Measurements from ENCODE around the gene XRCC5.
A peak's percentile ranks its signal among the peaks of the same experiment; 100 is the strongest.

The XRCC5 gene

DNA sequence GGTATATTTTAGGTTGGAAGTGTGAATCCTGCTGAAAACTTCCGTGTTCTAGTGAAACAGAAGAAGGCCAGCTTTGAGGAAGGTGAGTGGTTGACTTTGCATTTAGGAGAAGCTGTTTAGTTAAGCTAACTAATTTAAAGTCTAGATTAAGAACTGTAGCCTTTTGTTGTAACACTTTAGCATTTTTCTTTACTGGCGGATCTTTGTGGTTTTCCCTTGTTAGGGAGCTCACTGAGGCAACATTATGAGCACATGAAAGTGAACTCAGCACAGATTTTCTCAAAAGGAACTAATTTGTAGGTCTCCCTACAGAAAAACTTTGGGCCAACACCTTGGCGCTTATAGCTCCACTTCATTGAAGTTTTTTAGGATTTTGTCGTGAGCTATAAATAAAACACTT, 52.8 kb downstream of the XRCC5 start:
- no peak for DNase-seq

DNA sequence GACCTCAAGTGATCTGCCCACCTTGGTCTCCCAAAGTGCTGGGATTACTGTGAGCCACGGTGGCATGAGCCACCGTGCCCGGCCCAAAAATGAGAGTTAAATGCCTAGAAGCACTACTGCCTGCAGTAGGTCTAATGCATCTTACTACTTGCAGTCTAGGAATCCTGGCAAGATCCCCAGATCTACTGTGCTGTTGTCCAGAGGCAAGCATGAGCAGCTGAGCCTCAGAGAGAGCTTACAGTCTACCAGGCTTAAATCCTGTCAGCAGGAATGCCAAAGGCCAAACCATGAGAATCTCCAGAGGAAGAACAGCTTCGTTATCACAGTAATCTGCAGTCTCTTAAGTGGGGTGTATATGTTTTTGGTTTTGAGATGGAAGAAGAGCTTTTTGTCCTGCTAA, 54.4 kb downstream of the XRCC5 start:
- no peak for DNase-seq

DNA sequence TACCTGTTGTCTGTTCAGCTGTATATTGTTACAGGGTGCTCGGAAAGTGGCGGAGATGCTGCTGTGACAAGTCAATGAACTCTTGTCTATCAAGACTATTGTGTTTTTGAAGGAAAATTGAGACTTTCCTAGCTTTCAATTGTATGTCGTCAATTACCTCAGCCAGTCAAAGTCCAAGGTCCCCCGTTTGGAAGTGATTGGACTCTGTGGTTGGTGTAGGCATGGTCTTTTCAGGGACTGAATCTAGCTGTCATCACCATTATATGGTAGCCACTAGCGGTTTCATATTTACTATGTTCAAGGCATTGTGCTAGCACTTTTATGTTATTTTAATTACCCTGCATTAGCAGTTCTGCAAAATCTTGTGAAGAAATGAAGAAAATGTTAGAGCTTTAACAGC, 54.9 kb downstream of the XRCC5 start:
- DNase-seq, result no peak

DNA sequence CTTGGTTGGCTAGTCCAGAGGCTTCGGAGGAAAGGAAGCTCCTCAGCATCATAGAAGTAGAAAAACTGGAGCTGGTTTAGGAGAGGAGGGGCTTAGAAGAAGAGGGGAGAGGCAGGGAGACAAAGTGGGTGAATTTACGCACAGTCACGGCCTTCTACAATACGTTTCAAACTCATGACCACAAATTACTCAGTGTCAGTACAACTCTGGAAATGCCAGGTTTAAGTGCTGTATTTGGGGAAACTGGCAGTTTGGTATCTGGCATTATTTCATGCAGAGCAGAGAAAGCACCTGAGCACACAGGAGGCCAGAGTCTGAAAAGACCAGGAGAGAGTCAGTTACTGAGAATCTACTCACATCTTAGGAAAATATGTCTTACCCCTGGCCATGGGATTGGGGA, 55.4 kb downstream of the XRCC5 start:
- DNase-seq, result no peak

DNA sequence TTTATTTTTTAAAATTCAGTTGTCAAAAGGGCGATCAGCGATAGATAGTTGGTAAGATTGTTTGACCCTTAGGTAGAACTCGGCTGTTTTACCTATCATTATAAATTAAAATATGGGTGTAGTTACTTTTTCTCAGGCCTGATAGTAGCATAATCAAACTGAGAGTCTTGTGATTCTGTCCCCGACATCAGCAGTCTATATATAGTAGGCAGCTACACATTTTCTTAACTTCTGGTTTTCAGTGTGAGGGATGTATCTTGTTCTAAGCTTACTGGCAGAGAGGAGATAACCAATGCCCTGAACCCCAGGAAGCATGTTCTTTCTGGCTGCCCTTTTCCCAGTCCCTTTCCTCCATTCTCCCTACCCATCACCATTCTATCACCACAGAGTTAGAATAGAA, 56.6 kb downstream of the XRCC5 start:
- no peak for DNase-seq

DNA sequence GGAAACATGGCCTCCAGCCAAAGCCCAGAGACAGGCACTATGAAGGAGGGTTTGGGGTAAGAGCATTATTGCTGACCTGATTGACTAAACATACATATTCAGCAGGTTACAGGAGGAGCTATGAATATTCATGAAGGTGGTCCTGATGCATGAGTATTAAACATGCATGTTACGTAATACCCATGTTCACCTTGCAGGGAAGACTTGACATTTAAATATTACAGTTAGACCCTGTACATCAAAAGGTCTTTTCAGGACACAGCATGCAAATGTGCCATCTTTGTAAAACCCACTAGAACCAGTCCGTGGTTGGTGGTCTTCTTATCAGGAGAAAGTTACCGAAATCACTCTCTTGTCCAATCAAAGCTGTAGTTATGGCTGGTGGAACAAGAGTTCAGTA, 59.9 kb downstream of the XRCC5 start:
- DNase-seq, result peak; percentile 21 to 44

DNA sequence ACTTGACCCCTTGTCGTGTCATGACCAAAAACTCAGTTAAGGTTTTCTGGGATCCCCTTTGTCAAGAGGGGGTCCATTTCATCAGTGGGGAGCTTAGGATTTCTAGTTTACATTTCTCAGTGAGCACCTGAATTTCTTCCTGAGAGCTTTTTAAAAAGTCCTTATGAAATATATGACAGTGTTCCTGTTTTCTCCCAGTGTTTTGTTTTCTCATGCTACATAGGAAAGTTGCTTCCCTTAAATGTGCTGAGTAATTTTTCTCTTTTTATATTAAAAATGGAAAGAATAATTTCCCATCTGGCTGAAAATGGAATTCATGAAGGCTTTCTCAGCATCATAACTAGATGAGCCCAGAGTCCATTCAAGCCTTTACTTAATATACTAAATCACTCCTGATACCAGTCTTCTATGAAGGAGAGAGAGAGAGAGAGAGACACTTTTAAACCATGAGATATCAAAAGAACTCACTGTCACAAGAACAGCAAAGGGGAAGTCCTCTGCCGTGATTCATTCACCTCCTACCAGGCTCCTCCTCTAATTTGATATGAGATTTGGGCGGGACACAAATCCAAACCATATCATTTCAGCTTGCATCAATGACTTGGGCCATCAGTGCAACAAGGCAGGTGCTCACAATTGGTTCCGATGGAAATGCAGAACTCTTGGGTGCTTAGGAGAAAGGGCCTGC, 61.1 kb downstream of the XRCC5 start:
- no peak for DNase-seq

DNA sequence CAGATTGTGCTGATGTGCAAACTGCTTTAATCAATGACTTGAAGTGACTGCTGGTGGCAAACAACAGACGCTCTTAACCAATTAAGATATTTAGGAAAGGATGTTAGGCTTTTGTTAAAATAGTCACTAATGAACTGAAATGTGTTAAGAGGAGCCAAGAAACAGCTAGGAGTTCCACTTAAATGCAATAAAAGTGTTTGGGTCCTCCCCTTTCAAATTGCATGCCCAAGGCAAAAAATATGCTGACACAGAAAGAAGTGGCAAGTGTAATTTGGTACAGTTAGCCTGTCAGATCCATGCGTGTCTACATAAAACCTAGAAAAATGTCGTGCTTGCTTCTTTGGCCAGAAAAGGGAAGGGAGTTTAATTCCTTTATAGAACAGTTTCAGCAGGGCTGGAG, 61.9 kb downstream of the XRCC5 start:
- DNase-seq, result no peak

DNA sequence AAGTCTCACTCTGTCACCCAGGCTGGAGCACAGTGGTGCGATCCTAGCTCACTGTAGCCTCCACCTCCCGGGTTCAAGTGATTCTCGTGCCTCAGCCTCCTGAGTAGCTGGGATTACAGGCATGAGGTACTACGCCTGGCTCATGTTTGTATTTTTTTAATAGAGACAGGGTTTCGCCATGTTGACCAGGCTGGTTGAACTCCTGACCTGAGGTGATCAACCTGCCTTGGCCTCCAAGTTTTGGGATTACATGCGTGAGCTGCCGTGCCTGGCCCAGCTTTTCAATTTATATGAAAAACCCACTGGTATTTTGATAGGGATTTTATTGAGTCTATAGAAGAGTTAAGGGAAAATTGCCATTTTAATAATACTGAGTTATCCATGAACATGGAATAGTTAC, 63.3 kb downstream of the XRCC5 start:
- DNase-seq, result no peak

DNA sequence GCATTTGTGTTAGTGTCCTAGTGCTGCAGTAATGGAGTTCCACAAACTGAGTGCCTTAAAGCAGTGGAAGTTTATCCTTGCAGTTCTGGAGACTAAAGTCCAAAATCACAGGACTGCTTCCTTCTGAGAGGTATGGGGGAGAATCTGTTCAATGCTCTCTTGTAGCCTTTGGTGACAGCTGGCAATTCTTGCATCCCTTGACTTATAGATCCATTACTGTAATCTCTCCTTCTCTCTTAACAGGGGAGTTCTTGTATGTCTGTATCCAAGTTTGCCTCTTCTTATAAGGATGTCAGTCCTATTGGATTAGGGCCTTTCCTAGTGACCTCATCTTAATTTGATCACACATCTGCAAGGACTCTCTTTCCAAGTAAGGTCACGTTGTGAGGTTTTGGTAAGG, 69.9 kb downstream of the XRCC5 start:
- DNase-seq, result no peak

DNA sequence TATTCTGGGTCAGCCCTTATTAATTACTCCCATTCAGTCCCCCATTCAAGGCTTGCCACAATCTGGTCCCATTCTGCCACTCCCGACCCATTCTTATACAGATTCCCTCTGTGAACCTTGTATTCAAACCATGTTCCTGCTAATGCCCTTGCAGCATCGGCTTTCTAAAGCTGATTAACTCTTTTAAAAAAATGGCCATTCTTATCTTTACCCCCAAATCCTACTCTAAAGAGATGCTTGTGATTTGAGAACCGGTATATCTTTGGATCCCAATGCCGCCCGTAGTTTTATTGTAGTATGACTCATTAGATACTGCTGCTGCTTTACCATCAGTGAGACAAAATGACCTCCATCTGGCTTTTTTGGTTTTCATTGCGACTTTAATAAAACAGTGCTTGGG, 72.2 kb downstream of the XRCC5 start:
- no peak for DNase-seq

DNA sequence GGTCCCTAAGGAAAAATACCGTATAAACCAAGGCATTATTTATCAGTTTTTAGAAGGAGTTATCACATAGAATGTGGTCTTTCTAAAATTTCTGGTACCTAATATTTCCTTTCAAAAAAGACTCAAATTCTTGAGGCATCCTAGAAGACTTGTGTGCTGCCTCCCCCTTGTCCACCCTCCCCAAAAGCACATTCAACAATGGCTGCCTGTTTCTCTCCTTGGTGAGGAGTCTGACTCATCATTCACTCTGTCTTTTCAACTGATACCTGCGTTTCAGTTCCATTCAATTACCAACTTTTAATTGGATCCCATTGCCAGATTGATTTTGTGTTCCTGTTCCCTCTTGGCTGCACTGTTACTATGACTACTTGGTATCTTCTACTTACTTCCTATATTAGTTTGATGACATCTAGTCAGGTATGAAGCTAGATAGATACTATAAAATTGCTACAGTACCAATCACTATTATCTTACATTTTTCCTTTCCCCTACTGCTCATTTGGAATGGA, 72.9 kb downstream of the XRCC5 start:
- DNase-seq, result no peak

DNA sequence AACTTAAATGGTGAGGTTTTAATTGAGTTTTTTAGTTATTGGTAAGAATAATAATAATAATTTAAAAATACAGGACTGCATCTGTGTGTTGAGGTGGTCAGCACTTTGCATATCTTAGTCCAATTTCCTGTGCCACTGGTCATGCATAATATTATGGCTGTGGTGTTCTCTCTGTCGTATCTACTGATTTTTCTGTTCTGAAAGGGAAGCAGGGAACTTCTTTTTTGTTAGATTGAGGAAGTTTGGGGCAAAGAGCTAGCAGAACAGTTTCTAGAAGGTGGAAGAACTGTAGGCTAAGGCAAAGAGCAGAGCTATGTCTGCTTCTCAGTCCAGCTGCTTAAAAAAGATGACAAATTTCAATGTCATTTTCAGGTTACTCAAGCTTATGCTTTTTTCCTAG, 74.3 kb downstream of the XRCC5 start:
- no peak for DNase-seq

DNA sequence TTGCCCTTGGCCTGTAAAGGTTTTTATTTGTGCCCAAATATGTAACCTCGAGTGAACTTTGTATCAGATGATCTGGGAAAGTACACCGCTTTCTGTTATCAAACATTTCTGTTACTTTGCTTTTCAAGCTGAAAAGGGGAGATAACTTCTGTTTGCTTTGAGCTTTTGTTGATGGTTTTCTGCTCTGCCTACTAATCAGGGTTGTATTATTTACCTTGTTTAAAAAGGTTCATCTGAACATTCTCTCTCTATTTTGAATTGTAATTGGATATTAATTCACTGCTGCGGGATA, 79.4 kb downstream of the XRCC5 start:
- DNase-seq, result no peak

DNA sequence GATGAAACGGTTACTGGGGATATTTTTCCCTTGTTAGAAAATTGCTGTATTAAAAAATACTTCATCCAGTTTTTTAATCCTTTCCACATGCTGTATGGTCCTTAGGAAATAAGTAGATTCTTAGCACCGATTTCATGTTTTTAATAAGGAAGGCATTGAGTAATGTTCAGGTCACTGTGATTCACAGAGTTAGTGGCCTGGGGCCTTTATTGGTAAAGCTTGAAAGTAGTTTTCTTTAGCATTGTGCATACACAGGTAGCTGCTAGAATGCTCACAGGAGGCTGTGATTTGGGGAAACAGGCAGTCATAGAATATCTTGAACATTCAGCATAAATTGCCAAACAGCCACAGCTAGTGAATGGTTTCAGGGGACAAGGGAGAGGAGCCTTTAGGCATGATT, 79.8 kb downstream of the XRCC5 start:
- no peak for DNase-seq

DNA sequence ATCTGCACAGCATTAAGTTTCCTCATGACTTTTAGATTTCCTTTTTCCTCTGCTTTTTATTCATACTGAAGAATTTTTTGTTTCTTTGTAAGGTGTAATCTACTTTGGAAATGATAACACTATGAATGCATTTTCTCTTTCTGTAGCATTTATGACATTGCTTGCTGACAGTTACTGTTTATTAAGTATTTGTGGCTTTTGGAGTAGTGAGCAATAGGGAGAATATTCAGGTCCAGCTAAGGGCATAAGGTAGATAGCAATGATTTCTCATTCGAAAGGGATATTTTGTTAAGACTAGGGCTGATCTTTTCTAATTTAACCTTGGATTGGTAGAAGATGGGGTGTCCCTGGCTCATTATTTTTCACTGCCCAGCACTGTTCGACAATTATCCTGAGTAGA, 80.3 kb downstream of the XRCC5 start:
- no peak for DNase-seq

DNA sequence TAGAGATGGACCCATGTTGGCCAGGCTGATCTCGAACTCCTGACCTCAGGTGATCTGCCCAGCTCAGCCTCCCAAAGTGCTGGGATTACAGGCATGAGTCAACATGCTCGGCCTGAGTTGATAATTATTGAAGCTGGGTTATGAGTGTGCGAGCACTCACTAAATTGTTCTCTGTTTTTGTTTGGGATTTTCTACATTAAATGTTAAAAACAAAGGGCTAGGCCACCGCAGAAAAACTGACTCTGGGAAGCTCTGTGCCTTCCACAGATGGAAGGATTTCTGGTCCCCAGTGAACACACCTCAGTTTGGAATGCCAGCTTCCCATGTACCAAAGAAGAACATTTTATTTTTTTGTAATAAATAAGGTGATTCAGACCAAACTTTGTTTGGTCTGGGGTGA, 83.0 kb downstream of the XRCC5 start:
- DNase-seq, result no peak

DNA sequence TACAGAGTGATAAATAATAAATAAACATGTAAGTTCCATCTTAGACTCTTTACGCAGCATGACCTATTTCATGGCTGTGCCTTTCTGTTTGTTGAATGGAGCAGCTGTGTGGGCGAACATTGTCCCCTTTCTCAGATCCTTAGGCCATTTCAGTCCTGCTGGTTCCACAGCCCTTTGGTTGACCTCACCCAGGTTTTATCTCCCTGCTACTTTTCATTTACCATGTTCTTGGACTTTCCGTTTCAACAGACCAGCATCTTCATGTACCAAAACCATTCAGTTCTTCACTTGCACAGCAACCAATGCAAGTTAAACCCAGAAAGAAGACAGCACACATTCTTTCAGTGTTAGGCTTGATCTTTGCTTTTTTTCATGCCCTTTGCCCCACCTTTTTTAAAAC, 83.8 kb downstream of the XRCC5 start:
- no peak for DNase-seq

DNA sequence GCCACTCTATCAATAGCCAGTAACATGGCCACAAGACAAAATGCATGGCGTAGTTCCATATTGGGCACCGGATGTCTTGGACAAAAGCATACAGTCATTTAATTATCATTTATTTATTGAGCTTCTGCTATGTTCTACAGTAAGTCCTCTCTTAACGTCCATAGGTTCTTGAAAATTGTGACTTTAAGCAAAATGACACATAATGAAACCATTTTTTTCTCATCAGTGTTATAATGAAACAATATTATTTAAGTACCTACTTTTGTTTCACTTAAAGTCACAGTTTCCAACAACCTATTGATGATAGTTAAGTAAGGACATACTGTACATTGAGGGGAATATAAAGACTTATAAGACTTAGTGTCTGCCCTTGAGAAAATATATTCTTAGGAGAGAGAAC, 84.9 kb downstream of the XRCC5 start:
- DNase-seq, result no peak

DNA sequence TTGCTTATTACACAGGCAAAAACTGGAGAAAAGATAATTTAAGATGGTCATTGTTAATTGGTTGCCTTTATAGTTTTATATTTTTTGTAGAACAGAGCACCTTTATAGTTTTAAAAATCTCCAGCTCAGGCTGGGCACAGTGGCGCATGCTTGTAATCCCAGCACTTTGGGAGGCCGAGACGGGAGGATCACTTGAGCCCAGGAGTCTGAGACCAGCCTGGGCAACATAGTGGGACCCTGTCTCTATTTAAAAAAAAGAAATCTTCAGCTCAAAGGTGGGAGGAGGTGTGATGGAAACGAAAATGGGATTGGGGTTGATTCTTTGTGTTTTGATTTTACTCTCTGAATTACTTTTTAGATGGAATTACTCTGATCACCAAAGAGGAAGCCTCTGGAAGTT, 85.4 kb downstream of the XRCC5 start:
- DNase-seq, result no peak

DNA sequence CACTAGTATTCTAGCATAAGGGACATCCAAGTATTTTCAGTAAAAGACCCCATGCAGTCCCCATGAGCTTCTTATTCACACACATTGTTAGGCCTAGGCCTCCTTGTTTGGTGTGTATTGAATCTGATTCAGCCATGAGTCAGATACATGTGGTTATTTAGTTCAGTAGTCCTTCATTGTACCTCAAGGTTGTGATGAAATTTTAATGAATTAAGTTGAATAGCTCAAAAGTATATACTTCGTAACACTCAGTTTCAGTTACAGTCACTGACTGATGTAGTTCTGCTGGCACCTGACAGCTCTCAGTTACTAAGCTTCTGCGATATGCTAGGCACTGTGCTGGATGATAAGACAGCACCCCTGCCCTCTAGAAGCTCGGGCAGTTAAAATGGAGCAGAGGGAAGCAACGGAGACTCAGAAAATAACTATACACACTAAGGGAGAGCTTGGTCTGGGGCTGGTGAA, 86.4 kb downstream of the XRCC5 start:
- no peak for DNase-seq

DNA sequence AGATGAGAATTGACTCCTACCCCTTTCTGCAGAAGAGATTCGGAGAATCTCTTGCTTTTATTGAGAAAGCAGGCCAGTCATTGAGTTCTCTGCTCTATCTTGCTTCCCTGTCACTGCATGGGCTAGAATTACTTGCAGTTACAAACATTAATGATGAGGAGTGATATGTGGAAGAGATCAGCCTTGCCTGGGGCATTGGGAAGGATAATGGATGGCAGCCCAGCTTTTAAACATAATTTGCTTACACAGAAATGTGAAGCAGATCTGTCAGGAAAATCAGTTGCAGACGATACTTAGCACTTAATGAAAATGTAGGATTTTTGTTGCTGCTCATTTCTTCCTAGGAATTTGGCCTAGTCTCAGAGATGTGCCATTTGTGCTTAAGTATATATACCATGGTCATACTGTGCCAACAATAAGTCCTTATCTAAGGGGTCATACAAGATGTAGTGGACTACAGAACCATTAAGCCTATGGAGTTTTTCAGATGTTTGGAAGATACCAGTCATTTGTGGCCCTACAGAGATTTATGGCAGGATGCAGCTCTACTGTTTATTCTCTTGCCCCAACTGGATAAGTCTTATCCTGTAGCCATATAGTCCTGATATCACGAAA, 92.7 kb downstream of the XRCC5 start:
- no peak for DNase-seq

DNA sequence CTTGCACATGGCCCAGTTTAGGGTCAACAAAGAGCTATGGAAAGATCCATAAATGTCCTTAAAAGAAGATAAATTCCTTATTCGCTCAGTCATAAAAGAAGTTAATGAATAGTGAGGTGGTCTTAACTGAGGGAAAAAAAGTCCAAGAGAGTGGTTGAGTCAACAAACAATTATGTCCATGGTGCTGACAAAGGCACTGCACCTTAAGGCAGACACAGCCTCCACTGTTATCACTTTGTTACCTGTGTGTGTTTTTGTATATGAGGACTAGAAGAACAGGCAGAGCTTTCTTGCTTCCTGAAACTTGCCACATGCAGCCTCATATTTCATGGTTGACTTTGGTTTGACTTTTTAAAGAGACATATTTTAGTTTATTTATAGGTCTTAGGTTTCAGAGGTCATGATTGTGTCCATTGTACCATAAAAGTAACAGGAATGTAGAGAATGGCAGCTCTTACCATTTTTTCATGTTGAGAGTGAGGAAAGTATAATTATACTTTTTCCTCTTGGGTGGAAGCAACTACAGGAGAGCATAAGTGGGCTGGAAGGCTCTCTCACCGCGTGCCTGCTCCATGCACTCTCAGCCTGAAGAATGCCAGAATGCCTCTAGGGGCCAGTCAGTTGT, 93.6 kb downstream of the XRCC5 start:
- no peak for DNase-seq

DNA sequence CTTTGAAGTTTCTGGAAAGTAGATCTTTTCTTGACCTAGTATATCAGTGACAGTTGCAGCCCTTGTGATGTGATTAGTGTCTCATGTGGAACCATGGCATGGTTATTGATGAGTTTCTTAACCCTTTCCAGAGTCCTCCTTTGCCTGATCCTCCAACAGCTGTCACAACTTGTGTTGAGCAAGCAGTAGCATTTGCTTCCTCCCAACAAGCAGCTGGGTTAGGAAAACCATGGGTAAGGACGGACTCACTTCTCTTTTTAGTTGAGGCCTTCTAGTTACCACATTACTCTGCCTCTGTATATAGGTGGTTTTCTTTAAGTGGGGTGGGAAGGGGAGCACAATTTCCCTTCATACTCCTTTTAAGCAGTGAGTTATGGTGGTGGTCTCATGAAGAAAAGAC, 96.3 kb downstream of the XRCC5 start:
- no peak for DNase-seq

Data from NCI-H526 (cell line).